ENCODE data around the gene PLA2G15. TPM values are rescaled to one million over a fixed set of nuclear protein-coding genes. Genes with fewer than 3 reads are reported as not detected.
A peak's percentile ranks its signal among the peaks of the same experiment; 100 is the strongest.

Gene PLA2G15
- total RNA-seq, 1 donor from 2014 or later, result 20.9 TPM

DNA sequence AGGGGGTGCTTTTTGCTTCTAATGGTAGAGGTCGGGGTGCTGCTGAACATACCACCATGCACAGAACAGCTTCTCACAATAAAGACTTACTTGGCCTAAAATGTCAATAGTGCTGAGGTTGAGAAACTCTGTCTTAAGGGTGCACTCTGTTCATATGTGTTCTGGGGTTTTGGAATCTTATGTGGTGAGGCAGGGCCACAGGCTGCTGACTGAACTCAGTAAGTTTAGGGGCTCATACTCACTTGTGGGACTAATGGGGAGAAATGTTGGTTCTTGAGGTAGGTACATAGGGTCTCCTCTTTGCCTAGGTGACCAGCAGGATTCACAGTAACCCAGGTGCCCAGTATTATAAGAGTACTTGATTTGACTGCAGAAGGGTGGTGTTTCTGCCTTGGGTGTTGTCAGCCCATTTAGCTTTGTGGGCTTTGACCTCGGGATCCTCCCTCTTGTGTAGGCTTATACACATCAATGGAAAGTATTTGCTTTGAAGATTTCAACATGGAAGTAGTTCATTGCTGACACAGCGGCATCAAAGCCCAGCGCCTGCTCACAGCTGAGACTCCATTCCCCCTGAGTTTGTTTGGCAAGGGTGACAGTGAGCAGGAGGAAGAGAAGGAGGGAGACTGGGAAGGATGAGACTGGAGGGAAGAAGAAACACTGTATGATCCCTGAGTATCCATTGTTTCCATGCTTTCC, 36.3 kb downstream of the PLA2G15 start:
- Mint-ChIP-seq H3K36me3 (ENCODE audit: insufficient read depth) (peaks cover 2% of the 10 kb centered on the region), H3K27ac (no peak overlapping the region), H3K9me3 (ENCODE audit: low read depth) (no peaks in the 10 kb centered on the region), H3K4me3 (ENCODE audit: low read depth) (no peak overlapping the region), H3K4me1 (ENCODE audit: low read depth) (peaks cover 2% of the 10 kb centered on the region), H3K27me3 (no peaks in the 10 kb centered on the region)
- TF ChIP-seq, protein P1, sequence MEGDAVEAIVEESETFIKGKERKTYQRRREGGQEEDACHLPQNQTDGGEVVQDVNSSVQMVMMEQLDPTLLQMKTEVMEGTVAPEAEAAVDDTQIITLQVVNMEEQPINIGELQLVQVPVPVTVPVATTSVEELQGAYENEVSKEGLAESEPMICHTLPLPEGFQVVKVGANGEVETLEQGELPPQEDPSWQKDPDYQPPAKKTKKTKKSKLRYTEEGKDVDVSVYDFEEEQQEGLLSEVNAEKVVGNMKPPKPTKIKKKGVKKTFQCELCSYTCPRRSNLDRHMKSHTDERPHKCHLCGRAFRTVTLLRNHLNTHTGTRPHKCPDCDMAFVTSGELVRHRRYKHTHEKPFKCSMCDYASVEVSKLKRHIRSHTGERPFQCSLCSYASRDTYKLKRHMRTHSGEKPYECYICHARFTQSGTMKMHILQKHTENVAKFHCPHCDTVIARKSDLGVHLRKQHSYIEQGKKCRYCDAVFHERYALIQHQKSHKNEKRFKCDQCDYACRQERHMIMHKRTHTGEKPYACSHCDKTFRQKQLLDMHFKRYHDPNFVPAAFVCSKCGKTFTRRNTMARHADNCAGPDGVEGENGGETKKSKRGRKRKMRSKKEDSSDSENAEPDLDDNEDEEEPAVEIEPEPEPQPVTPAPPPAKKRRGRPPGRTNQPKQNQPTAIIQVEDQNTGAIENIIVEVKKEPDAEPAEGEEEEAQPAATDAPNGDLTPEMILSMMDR (IDR thresholded peaks at IDR 0.05; ENCODE audit: unreplicated experiment), result no peak
- no peak for DNase-seq (ENCODE audit: low spot score, unreplicated experiment)

DNA sequence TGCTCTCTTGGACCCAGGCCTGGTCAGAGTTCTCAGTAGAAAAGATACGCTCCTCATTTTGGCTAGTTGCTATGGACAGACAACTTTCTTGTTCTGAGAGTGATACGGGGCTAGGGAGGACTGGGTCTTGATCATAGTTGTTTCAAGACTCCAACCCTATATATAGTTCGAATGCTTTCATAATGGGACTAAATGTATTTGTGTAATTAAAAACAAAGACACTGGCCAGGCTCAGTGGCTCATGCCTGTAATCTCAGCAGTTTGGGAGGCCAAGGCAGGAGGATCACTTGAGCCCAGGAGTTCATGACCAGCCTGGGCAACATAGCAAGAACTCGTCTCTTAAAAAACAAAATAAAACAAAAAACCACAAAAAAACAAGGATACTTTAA, 36.9 kb downstream of the PLA2G15 start:
- H3K36me3 Mint-ChIP-seq (ENCODE audit: insufficient read depth), result peaks cover 2% of the 10 kb centered on the region
- peaks cover 2% of the 10 kb centered on the region for H3K4me1 Mint-ChIP-seq (ENCODE audit: low read depth)
- no peaks in the 10 kb centered on the region for H3K27me3 Mint-ChIP-seq
- H3K27ac Mint-ChIP-seq, result no peak overlapping the region
- TF ChIP-seq, protein P1 (IDR thresholded peaks at IDR 0.05; ENCODE audit: unreplicated experiment), result no peak
- H3K4me3 Mint-ChIP-seq (ENCODE audit: low read depth), result no peak overlapping the region
- no peaks in the 10 kb centered on the region for H3K9me3 Mint-ChIP-seq (ENCODE audit: low read depth)
- DNase-seq (ENCODE audit: low spot score, unreplicated experiment), result no peak

DNA sequence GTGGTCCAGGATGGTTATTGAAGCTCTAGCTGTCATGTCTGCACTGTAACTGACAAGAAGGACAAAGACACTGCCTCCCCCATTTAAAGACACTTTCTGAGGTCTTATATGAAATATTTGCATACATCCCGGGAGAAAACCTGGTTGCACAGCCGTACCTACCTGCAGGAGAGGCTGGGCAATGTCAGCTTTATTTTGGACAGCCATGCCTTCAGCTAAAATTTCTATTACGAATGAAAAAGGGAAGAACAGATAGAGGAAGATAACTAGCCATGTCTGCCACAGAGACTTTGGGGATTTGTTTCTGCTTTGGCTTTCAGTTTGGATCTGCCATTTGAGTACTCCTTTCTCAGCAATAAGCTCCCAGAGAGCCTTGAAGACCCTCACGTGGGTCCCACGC, 38.2 kb downstream of the PLA2G15 start:
- no peak overlapping the region for H3K4me3 Mint-ChIP-seq (ENCODE audit: low read depth)
- no peak for DNase-seq (ENCODE audit: low spot score, unreplicated experiment)
- peaks cover 2% of the 10 kb centered on the region for H3K36me3 Mint-ChIP-seq (ENCODE audit: insufficient read depth)
- H3K9me3 Mint-ChIP-seq (ENCODE audit: low read depth), result no peaks in the 10 kb centered on the region
- TF ChIP-seq, protein P1 (IDR thresholded peaks at IDR 0.05; ENCODE audit: unreplicated experiment), result no peak
- H3K27me3 Mint-ChIP-seq, result no peaks in the 10 kb centered on the region
- no peak overlapping the region for H3K27ac Mint-ChIP-seq
- peaks cover 2% of the 10 kb centered on the region for H3K4me1 Mint-ChIP-seq (ENCODE audit: low read depth)

DNA sequence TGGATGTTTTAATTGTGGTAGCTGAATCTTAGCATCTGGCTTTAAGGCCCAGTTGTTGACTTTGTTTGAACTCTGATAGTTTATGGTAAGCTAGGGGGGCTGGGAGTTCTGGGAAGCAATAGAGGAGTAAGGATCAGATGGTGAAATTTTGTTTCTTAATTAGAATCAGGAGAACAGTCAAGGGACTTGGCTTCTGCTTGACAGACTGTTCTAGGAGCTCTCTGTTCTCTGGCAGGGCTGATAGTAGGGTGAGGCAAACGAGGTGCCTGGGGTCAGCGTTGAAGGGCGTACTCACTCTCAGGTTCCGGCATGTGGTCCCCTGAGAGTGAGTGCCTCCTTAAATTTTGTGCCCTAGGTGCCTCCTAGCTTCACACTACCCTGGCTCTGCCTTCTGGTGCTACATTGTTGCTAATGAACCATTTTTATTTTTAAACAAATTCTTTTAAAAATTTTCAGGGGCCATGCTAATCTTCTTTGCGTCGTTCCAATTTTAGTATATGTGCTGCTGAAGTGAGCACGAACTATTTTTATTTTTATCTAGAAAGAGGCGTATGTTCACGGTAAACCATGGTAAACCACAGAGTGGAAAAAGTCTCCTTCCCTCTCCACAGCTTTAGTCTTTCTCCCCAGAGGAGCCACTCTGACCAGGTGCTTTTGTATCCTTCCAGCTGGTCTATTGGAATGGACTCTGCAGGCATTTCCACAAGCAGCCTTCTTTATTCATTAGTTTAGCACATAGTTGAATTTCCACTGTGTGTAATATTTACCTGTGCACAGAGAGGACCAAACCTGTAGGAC, 38.8 kb downstream of the PLA2G15 start:
- peaks cover 2% of the 10 kb centered on the region for H3K36me3 Mint-ChIP-seq (ENCODE audit: insufficient read depth)
- TF ChIP-seq, protein P1 (IDR thresholded peaks at IDR 0.05; ENCODE audit: unreplicated experiment), result no peak
- H3K9me3 Mint-ChIP-seq (ENCODE audit: low read depth), result no peaks in the 10 kb centered on the region
- H3K4me1 Mint-ChIP-seq (ENCODE audit: low read depth), result peaks cover 2% of the 10 kb centered on the region
- DNase-seq (ENCODE audit: low spot score, unreplicated experiment), result no peak
- H3K27me3 Mint-ChIP-seq, result no peaks in the 10 kb centered on the region
- H3K4me3 Mint-ChIP-seq (ENCODE audit: low read depth), result no peak overlapping the region
- no peak overlapping the region for H3K27ac Mint-ChIP-seq

DNA sequence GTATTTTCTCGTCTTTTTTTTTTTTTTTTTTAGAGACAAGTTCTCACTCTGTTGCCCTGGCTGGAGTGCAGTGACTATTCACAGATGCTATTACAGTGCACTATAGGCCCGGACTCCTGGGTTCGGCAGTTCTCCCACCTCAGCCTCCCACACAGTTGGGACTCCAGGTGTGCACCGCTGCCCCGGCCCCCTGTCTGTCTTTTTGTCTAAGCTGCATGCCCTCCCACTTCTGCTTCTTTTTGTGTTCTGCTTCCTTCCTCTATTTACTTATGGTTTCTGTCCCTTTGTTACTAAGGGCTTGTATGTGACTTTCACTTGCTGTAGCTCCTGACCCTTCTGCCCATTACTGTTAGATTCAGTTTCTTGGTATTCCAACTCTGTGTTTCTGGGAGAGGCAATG, 39.7 kb downstream of the PLA2G15 start:
- Mint-ChIP-seq H3K27me3 (no peaks in the 10 kb centered on the region), H3K4me1 (ENCODE audit: low read depth) (peaks cover 2% of the 10 kb centered on the region), H3K9me3 (ENCODE audit: low read depth) (no peaks in the 10 kb centered on the region), H3K27ac (peak overlapping the region; percentile 67), H3K4me3 (ENCODE audit: low read depth) (no peak overlapping the region), H3K36me3 (ENCODE audit: insufficient read depth) (peaks cover 2% of the 10 kb centered on the region)
- DNase-seq (ENCODE audit: low spot score, unreplicated experiment), result no peak
- TF ChIP-seq, protein P1 (IDR thresholded peaks at IDR 0.05; ENCODE audit: unreplicated experiment), result no peak
